ENCODE data around the gene ZNF296.

DNA sequence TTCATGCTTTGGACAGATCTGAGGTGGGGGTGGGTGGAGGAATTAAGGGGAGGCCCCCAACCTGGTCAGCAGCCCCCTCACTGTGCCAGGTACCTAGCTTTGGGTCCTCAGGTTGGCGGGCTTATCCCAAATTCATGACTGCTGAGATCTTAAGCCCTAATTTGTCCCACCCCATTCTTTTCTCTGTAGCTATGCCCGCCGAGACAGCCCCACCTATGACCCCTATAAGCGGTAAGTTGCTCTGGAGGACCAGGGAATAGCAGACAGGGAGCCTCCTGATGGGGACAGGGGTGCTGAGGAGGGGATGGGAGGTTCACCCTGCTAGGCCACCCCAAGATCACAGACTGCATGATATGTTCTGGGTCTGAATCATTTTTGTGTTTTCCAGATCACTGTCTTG is 14.3 kb downstream of the ZNF296 start:
- TF ChIP-seq POLR2AphosphoS5 (IDR thresholded peaks at IDR 0.05) (no peak), POLR2A (IDR thresholded peaks at IDR 0.05) (no peak)
- TF ChIP-seq, protein P1, sequence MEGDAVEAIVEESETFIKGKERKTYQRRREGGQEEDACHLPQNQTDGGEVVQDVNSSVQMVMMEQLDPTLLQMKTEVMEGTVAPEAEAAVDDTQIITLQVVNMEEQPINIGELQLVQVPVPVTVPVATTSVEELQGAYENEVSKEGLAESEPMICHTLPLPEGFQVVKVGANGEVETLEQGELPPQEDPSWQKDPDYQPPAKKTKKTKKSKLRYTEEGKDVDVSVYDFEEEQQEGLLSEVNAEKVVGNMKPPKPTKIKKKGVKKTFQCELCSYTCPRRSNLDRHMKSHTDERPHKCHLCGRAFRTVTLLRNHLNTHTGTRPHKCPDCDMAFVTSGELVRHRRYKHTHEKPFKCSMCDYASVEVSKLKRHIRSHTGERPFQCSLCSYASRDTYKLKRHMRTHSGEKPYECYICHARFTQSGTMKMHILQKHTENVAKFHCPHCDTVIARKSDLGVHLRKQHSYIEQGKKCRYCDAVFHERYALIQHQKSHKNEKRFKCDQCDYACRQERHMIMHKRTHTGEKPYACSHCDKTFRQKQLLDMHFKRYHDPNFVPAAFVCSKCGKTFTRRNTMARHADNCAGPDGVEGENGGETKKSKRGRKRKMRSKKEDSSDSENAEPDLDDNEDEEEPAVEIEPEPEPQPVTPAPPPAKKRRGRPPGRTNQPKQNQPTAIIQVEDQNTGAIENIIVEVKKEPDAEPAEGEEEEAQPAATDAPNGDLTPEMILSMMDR (IDR thresholded peaks at IDR 0.05), result no peak

Measured in prostate gland (tissue), 2 donors.